ENCODE measurements around the gene PTPRR. TPM values are rescaled to one million over a fixed set of nuclear protein-coding genes. Genes with fewer than 3 reads are reported as not detected.

PTPRR gene
- total and polyA plus RNA-seq, 5 donors = 0.31 to 1.4 (median 0.72) TPM

DNA sequence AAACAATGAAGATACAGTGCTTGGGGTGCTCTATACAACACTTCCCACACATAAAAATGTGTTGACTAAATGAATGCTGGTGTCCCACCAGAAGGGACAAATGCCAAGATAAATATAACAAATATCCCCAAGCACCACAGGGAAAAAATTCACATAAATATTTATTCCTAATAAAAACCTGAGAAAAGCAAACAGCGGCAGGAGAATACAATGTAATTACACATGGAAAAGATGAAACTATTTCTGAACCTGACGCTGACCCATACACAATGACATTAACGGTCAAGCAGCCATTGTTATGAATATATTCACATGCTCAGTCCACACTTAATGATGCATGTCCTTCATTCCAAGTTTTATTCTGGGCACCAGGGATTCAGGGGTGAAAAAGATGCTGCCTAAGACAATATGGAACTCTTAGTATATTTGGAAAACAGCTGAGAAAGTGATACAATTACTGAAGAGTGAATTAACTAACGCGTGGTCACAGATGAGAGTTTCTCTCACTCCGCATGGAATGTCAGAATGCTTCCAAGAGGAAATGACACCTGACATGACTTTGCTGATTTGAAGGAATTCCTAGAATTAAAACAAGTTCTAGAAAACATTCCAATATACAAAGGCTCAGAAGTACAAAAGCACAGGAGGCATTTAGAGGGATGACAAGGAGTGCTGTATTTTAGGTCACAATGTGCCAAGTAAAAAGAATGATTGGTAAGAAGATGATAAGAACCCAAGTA lies 27.9 kb upstream of the PTPRR start:
- H3K27ac ChIP-seq (ENCODE audit: low read length) = no peak overlapping the region
- no peaks in the 10 kb centered on the region for H3K27me3 ChIP-seq (ENCODE audit: control insufficient read depth, insufficient read depth)
- 50% methylated on average over 6 of the region's 6 CpGs for WGBS
- DNase-seq (no peak), ATAC-seq (no peak)
- no peak overlapping the region for H3K4me3 ChIP-seq (ENCODE audit: low read length)
- no peaks in the 10 kb centered on the region for H3K4me1 ChIP-seq (ENCODE audit: control insufficient read depth, insufficient read depth, low read length)
- H3K9me3 ChIP-seq (ENCODE audit: control insufficient read depth, low read length) = no peaks in the 10 kb centered on the region
- intact Hi-C loops (cut with DNase I) = no loop called here

DNA sequence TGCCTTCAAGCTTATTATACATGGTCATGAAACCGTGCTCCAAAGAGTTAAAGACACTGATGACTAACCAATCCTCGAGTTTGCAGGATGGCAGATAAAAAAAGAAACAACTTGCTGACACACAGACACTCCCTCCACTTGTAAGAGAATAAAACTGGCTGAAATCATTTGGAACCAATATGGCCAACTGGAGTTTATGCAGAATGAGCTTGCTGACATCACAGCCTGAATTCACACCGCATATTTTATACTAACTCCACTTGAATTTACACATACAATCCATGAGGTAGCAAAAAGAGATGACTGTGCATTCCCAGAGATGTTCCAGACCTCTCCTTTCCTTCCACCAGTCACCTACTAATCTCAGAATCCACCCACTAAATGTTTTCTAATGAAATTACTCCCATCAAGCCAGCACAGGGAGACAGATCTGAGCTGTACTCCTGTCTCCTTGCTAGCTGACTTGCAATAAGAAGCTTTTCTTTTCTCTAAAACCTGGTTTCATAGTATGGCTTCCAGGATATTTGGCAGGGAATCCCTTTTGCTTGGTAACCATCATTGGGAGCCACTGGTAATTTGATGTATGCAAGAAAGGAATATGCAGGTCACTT lies 15.8 kb upstream of the PTPRR start:
- no peak for ATAC-seq
- no peak overlapping the region for H3K27ac ChIP-seq (ENCODE audit: low read length)
- no peak overlapping the region for H3K4me3 ChIP-seq (ENCODE audit: low read length)
- 45% methylated on average over 3 of the region's 3 CpGs for WGBS
- no peaks in the 10 kb centered on the region for H3K27me3 ChIP-seq (ENCODE audit: control insufficient read depth, insufficient read depth)
- DNase-seq = no peak
- no peaks in the 10 kb centered on the region for H3K9me3 ChIP-seq (ENCODE audit: control insufficient read depth, low read length)
- intact Hi-C loops (cut with DNase I) = no loop called here
- no peaks in the 10 kb centered on the region for H3K4me1 ChIP-seq (ENCODE audit: control insufficient read depth, insufficient read depth, low read length)

DNA sequence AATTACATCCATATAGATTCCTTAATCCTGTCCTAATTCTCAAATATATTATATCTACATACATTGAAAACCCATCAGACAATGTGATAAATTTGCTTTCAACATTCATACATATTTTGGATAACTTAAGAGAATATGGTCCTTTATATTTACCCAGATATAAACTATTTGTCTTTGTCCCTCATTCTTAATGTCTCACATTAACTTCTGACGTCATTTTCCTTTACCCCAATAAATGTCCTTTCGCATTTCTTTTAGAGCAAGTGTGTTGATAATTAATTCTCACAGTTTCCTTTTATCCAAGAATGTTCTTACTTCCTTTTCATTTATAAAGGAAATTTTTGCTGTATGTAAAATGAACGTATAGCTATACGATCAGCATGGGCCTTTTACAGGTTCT lies 12.6 kb upstream of the PTPRR start:
- DNase-seq (no peak), ATAC-seq (no peak)
- intact Hi-C loops (cut with DNase I) = no loop called here
- Histone ChIP-seq H3K9me3 (ENCODE audit: control insufficient read depth, low read length) (no peaks in the 10 kb centered on the region), H3K27me3 (ENCODE audit: control insufficient read depth, insufficient read depth) (no peaks in the 10 kb centered on the region), H3K4me3 (ENCODE audit: low read length) (no peak overlapping the region), H3K4me1 (ENCODE audit: control insufficient read depth, insufficient read depth, low read length) (no peaks in the 10 kb centered on the region), H3K27ac (ENCODE audit: low read length) (no peak overlapping the region)
- WGBS = 89% methylated on average over 4 of the region's 4 CpGs

DNA sequence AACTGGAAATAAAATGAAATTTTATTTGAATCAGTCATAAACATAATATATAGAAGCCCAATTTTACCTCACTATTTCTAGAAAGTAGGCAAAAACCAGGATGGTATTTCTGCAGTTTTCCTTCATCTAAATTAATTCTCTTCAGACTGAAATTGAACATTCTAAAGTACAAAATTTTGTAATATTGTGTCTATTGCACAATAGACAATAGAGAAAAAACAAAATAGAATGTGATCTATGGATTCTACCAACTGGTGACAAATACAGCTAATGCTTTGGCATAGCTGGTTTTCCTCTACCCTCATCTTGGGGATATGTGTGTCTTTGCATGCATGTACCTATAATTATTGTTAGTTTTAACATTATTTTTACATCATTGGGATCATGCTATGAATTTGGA lies 8.5 kb upstream of the PTPRR start:
- Histone ChIP-seq H3K27ac (ENCODE audit: low read length) (no peak overlapping the region), H3K4me3 (ENCODE audit: low read length) (no peak overlapping the region), H3K9me3 (ENCODE audit: control insufficient read depth, low read length) (no peaks in the 10 kb centered on the region), H3K27me3 (ENCODE audit: control insufficient read depth, insufficient read depth) (no peaks in the 10 kb centered on the region), H3K4me1 (ENCODE audit: control insufficient read depth, insufficient read depth, low read length) (no peaks in the 10 kb centered on the region)
- no peak for ATAC-seq
- intact Hi-C loops (cut with DNase I) = no loop called here
- DNase-seq = no peak

DNA sequence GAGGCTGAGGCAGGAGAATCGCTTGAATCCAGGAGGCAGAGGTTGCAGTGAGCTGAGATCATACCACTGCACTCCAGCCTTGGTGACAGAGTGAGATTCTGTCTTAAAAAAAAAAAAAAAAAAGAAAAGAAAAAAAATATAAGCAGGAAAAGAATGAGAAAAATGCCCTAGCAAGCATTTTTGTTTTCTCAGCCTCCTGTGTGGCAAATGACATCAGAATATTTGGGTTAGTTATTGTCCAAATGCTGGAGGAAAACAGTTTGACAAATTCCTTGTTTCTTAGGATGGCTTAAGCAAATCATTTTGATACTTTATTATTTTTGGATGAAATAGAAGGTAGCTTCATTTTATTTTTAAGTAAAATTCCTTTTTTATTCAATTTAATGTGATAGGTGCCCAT lies 7.5 kb upstream of the PTPRR start:
- H3K27me3 ChIP-seq (ENCODE audit: control insufficient read depth, insufficient read depth) = no peaks in the 10 kb centered on the region
- no peaks in the 10 kb centered on the region for H3K9me3 ChIP-seq (ENCODE audit: control insufficient read depth, low read length)
- H3K4me3 ChIP-seq (ENCODE audit: low read length) = no peak overlapping the region
- DNase-seq (no peak), ATAC-seq (no peak)
- H3K4me1 ChIP-seq (ENCODE audit: control insufficient read depth, insufficient read depth, low read length) = no peaks in the 10 kb centered on the region
- no peak overlapping the region for H3K27ac ChIP-seq (ENCODE audit: low read length)
- intact Hi-C loops (cut with DNase I) = no loop called here
- 84% methylated on average over 1 of the region's 1 CpG for WGBS

DNA sequence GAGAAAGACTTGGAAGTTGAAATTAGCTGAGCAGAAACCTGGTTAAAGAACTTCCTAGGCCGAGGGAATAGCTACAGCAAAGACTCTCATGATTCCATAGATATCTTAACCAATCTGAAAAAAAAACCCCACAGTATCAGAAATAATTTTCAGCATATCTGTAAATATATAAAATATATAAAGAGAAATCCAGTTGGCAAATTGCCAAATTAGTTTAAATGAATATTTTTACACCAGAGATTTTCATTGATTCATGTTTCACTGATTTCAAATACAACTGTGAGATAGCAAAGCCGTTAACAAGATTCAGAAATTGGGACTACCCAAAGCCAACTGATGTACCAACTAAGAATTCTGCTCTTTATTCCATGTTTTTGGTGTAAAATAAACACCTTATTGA lies 6.8 kb upstream of the PTPRR start:
- H3K4me3 ChIP-seq (ENCODE audit: low read length) = no peak overlapping the region
- WGBS = 76% methylated on average over 2 of the region's 2 CpGs
- DNase-seq = no peak
- intact Hi-C loops (cut with DNase I) = no loop called here
- H3K27ac ChIP-seq (ENCODE audit: low read length) = no peak overlapping the region
- H3K4me1 ChIP-seq (ENCODE audit: control insufficient read depth, insufficient read depth, low read length) = no peaks in the 10 kb centered on the region
- H3K9me3 ChIP-seq (ENCODE audit: control insufficient read depth, low read length) = no peaks in the 10 kb centered on the region
- ATAC-seq = no peak
- no peaks in the 10 kb centered on the region for H3K27me3 ChIP-seq (ENCODE audit: control insufficient read depth, insufficient read depth)

DNA sequence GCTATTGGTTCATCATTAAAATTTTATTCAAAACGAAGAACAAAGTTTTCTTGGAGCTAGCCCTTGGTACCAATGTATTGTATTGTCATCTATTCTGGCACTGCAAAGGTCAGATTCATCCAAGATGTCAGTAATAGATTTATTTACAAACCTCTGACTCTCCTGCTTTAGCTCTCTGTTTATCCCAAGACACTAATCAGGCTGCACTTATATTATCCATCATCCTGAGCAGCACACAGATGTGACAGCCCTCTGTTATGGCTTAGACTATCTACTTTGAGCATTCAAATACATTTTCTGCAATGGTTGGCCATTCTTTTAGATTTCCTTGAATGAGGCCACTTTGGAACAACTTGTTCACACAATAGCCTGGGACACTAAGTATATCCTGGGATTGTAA lies 5.0 kb upstream of the PTPRR start:
- Histone ChIP-seq H3K27ac (ENCODE audit: low read length) (no peak overlapping the region), H3K4me1 (ENCODE audit: control insufficient read depth, insufficient read depth, low read length) (no peaks in the 10 kb centered on the region), H3K27me3 (ENCODE audit: control insufficient read depth, insufficient read depth) (no peaks in the 10 kb centered on the region), H3K9me3 (ENCODE audit: control insufficient read depth, low read length) (no peaks in the 10 kb centered on the region), H3K4me3 (ENCODE audit: low read length) (no peak overlapping the region)
- WGBS = 54% methylated on average over 1 of the region's 1 CpG
- DNase-seq (no peak), ATAC-seq (no peak)
- intact Hi-C loops (cut with DNase I) = no loop called here

DNA sequence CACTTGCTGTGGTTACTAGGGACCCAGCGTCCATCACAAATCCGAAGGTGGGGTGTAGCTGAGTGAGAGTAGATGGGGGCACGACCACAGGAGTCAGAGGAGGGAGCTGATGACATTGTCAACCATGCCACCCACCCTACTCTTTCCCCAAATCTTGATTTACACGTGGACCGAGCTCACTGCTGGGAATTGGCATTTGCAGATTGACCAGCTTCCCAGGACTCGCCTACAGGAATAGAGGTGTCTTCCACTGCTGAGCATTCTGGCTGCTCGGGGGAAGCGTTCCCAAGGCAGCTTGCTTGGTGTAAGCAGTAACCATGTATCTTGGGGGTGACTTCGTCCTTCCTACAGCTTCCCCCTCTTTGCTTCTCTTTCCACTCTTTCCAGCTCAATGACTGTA lies 353 bp upstream of the PTPRR start:
- no peaks in the 10 kb centered on the region for H3K27me3 ChIP-seq (ENCODE audit: control insufficient read depth, insufficient read depth)
- H3K4me3 ChIP-seq (ENCODE audit: low read length) = no peak overlapping the region
- peaks cover 3% of the 10 kb centered on the region for H3K4me1 ChIP-seq (ENCODE audit: control insufficient read depth, insufficient read depth, low read length)
- ATAC-seq (no peak), DNase-seq (no peak)
- no peak overlapping the region for H3K27ac ChIP-seq (ENCODE audit: low read length)
- intact Hi-C loops (cut with DNase I) = no loop called here
- 16% methylated on average over 9 of the region's 9 CpGs for WGBS
- no peaks in the 10 kb centered on the region for H3K9me3 ChIP-seq (ENCODE audit: control insufficient read depth, low read length)

DNA sequence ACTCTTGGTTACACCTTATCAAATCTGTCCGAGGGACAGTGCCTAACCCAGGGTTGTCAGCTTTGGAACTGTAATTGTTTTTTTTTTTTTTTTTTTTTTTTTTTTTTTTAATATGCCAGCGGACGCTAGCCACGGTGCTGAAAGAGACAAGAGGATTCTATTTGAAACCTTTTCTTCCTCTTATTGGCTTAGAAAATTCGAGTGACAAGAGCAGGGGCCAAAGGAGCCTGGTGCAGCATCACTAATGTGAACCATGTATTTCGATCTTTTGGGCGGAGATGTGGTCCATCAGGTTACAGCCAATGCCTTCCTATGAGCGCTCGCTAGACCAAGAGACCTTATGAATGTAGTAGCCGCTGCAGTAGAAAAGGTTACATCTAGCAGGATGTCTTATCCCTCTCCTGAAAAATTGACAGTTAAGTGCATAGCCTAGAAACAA lies 922 bp downstream of the PTPRR start:
- Histone ChIP-seq H3K27me3 (ENCODE audit: control insufficient read depth, insufficient read depth) (no peaks in the 10 kb centered on the region), H3K4me3 (ENCODE audit: low read length) (no peak overlapping the region), H3K4me1 (ENCODE audit: control insufficient read depth, insufficient read depth, low read length) (peaks cover 3% of the 10 kb centered on the region), H3K27ac (ENCODE audit: low read length) (no peak overlapping the region), H3K9me3 (ENCODE audit: control insufficient read depth, low read length) (no peaks in the 10 kb centered on the region)
- WGBS = 12% methylated on average over 10 of the region's 10 CpGs
- DNase-seq (no peak), ATAC-seq (no peak)
- intact Hi-C loops (cut with DNase I) = no loop called here

DNA sequence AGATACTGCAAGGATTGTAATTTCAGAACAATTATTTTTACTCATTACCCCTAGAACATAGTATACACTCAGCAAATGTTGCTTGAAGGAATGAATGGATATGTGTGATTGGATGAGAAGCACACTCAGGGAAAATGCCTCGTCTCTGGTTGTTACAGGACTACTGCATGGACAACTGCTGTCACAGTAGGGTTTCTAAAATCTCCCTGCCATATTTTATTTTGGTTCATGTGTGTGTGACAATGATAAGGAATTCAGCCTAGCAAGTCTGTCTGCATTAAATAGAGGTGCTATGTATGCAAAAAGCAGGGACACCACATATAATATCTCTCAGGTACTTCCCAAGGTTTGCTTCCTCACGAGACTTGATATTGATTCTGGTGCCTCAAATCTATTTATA lies 1.4 kb downstream of the PTPRR start:
- intact Hi-C loops (cut with DNase I) = no loop called here
- ATAC-seq (no peak), DNase-seq (no peak)
- H3K4me1 ChIP-seq (ENCODE audit: control insufficient read depth, insufficient read depth, low read length) = peaks cover 3% of the 10 kb centered on the region
- no peaks in the 10 kb centered on the region for H3K27me3 ChIP-seq (ENCODE audit: control insufficient read depth, insufficient read depth)
- 71% methylated on average over 2 of the region's 2 CpGs for WGBS
- no peak overlapping the region for H3K27ac ChIP-seq (ENCODE audit: low read length)
- no peak overlapping the region for H3K4me3 ChIP-seq (ENCODE audit: low read length)
- H3K9me3 ChIP-seq (ENCODE audit: control insufficient read depth, low read length) = no peaks in the 10 kb centered on the region

DNA sequence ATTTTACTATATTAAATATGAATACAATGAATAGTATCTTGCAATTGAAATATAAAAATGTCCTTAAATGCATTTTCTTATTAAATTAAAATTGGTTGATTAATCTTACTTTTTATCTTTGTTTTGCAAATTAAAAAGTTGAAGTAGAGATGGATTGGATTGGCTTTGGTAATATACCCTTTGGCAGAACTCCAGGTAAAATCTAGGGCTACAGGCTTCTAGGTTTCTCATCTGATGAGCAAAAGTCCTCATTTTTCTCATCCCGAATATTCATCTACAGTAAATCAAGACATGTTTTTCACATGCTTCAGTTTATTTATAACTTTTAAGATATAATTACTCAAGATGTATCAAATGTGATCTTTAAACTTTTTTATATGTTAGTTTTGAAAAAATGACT lies 2.2 kb downstream of the PTPRR start:
- intact Hi-C loops (cut with DNase I) = no loop called here

DNA sequence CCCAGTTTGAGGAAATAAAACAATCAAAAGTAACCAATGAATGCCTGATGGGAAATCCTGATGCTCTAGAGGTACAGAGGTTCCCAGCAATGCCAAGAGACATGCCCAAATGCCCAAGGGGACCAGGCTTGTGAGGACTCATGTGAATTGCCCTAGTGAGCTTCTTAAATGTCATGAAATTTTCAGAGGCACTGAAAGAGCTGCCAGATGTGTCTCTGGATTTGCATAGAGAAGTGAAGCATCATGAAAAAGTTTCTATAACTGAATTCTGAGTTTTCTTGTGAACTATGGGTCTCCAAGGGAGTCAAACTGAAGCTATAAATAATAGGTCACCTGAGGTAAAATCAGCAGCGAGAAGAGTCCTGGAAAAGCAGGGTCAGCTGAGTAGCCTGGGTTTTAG lies 9.9 kb downstream of the PTPRR start:
- 65% methylated on average over 1 of the region's 1 CpG for WGBS
- H3K9me3 ChIP-seq (ENCODE audit: control insufficient read depth, low read length) = no peaks in the 10 kb centered on the region
- no peak overlapping the region for H3K27ac ChIP-seq (ENCODE audit: low read length)
- H3K4me1 ChIP-seq (ENCODE audit: control insufficient read depth, insufficient read depth, low read length) = no peaks in the 10 kb centered on the region
- no peak overlapping the region for H3K4me3 ChIP-seq (ENCODE audit: low read length)
- ATAC-seq (no peak), DNase-seq (no peak)
- H3K27me3 ChIP-seq (ENCODE audit: control insufficient read depth, insufficient read depth) = no peaks in the 10 kb centered on the region
- intact Hi-C loops (cut with DNase I) = no loop called here

More for the DNA sequence above, 2.2 kb downstream of the PTPRR start:
- peaks cover 3% of the 10 kb centered on the region for H3K4me1 ChIP-seq (ENCODE audit: control insufficient read depth, insufficient read depth, low read length)
- WGBS = 84% methylated on average over 1 of the region's 1 CpG
- DNase-seq = no peak
- no peak for ATAC-seq
- H3K27ac ChIP-seq (ENCODE audit: low read length) = no peak overlapping the region
- H3K4me3 ChIP-seq (ENCODE audit: low read length) = no peak overlapping the region
- H3K9me3 ChIP-seq (ENCODE audit: control insufficient read depth, low read length) = no peaks in the 10 kb centered on the region
- H3K27me3 ChIP-seq (ENCODE audit: control insufficient read depth, insufficient read depth) = no peaks in the 10 kb centered on the region
